HG02623 (cell line): ENCODE measurements around the gene TNFSF15.

Experiments used
- ATAC-seq: cut with Tn5 transposase; IDR thresholded peaks from one replicate; pipeline ENCODE4 v1.9.1; 2021; ENCODE audit warnings: moderate library complexity; ENCODE audit not compliant: unreplicated experiment

TNFSF15 gene

GRCh38 chr9:114825126-114825795 lies 19.4 kb upstream of the TNFSF15 start:
- no peak for ATAC-seq

DNA sequence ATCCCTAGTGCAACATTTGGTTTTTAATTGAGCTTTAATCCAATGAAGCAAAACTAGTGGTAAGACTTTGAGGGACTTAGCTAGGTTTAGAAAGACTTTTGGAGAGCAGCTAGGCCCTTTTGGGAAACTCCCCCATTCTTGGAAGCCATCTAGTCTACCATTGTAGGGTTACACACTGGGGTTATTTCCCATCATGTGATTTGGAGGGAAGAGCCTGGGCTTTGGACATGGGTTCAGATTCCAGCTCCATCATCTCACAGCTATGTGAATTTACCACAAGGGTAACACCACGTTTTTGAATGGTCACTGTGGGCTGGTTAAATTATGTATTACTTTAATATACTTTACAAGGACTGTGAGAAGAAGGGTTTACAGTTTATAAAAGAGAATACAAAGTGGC lies 18.3 kb upstream of the TNFSF15 start:
- ATAC-seq = no peak

DNA sequence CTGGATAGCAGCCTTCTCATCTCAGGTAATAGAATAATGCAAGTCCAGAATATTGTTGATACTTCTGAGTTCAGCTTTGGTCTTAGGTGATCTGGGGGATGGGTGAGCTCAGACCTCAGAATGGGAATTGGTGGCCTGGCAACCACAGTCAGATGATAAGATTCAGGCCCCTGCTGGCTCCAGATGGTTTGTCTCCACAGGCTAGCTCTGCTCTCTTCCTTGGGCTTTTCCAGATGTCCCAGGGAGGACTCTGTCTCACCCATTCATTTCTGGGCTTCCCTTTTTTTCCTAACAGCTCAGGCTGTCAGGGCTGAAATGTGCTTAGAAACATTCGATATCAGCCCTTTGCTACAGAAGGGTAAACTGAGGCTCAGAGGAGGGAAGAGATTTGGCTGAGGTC lies 17.6 kb upstream of the TNFSF15 start:
- ATAC-seq = no peak

- no peak for ATAC-seq
Observed at GRCh38 chr9:114822708-114823107, 16.9 kb upstream of the TNFSF15 start.

- no peak for ATAC-seq
Observed at GRCh38 chr9:114820776-114821501, 15.1 kb upstream of the TNFSF15 start.

DNA sequence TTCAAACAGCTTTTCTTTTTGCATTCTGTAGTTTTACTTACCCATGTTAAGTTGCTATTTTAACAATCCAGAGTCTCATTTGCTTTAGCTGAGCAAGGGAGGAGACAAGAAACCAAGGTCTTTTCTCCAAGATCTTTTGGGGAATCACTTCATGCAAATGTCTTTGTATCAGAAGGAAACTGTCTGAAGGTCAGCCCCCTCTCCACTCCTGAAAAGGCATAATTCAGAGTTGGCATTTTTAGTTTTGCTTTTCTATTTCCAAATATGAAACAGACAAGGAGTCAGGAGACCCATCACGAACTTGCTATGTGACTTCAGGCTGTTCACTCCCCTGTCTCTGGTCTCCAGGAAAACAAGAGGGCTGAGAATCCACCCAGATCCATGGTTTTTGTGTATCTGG lies 12.3 kb upstream of the TNFSF15 start:
- no peak for ATAC-seq

GRCh38 chr9:114813717-114814418 lies 8.0 kb upstream of the TNFSF15 start:
- ATAC-seq = no peak

DNA sequence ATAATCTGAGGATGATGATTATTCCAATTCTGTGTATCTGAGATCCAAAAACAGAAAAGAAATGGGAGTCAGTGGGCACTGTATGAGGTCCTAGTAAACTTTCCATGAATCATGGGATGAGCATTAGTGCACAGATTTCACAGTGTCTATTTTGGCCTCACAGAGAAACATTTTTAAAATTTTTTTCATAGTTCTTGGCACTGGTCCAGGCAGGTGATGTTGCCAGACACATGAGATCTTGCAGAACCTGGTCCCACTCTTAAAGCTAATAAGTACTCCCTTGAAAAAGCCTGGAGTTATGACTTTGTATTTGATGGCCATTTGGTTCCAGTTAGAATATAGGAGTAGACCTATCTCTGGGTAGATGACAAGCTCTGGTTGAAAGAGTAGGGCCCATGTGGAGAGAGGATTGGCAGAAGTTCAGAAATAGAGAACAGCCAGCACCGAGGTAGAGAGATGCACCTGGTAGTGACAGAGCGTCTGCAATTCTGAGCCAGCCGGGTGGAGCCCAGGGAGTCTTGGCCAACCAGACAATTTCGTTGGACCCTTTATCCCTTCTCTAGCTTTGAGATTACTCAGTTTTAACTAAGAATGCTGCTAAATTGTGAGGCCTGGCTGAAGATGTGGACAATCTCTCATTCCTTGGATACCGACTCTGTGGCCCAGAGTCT lies 6.3 kb upstream of the TNFSF15 start:
- no peak for ATAC-seq

DNA sequence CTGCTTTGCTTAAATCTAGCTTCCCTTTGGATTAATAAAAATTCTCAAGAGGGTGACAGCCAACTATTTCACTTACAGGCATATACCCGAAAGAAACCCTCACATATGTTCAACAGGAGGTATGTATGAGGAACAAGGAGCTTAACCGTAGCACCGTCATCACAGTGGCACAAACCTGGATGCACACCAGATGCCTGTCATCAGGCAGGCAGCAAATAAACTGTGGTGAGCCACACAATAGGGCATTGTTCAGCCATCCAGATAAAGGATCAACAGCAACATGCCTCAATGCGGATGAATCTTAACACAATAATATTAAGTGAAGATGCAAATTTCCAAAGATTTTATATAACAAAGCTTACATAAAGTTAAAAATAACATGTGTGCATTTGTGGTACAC lies 5.5 kb upstream of the TNFSF15 start:
- no peak for ATAC-seq

DNA sequence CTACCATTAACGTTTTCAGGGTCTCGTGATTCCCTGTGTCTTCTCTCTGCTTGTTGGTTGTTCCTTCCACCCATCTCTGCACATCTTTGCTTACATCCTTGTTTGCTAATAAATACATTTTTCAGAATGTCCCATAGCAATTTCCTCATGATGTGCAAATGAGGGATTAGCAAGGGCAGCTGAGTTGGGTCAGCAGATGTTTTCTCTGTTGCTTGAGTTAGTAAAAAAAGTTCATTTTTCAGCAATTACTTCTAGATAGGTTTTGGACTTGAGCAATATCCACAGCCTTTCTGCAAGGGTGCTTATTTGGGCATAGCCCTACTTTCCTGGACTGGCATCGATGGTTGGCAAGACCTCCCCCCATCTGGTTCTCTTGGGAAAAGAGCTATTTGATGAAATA lies 4.8 kb upstream of the TNFSF15 start:
- no peak for ATAC-seq

DNA sequence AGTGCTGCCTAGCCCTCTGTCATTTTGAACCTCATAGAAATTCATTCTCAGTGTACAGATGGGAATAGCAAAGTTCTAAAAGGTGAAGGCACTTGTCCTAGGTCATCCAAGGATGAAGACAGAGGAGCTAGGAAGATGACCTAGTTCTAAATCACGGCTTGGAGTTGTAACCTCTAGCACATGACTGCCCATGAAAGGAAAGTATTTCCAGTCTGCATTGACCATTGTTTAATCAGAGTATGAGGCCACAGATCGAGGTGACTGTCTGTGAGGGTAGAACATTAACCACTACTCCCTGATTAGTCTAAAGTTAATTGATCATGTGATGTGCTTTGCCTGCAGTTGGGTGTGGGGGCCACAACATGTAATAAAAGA lies 674 bp upstream of the TNFSF15 start:
- ATAC-seq = peak; percentile 15

GRCh38 chr9:114804505-114804904 lies 1.3 kb downstream of the TNFSF15 start:
- ATAC-seq = no peak

- ATAC-seq = no peak
Observed at GRCh38 chr9:114803479-114804265, 2.2 kb downstream of the TNFSF15 start.

DNA sequence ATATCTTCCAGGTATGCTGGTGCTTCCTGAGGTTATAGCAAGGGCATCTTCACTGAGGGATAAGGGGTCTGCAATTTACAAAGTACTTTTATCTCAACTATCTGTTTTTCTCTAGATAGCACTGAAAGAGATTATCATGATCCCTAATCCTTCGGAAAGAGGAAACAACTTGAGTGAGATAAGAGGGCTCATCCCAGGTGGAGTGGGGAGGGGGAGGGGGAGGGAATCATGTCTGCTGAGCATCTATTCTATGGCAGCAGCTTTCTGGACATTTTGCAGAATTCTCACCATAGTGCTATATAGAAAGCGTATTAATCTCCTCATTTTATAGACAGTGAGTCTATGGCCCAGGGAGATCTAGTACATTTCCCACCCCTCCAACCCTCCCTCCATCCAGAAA lies 5.9 kb downstream of the TNFSF15 start:
- no peak for ATAC-seq

- ATAC-seq = no peak
Observed at GRCh38 chr9:114799441-114799840, 6.4 kb downstream of the TNFSF15 start.

DNA sequence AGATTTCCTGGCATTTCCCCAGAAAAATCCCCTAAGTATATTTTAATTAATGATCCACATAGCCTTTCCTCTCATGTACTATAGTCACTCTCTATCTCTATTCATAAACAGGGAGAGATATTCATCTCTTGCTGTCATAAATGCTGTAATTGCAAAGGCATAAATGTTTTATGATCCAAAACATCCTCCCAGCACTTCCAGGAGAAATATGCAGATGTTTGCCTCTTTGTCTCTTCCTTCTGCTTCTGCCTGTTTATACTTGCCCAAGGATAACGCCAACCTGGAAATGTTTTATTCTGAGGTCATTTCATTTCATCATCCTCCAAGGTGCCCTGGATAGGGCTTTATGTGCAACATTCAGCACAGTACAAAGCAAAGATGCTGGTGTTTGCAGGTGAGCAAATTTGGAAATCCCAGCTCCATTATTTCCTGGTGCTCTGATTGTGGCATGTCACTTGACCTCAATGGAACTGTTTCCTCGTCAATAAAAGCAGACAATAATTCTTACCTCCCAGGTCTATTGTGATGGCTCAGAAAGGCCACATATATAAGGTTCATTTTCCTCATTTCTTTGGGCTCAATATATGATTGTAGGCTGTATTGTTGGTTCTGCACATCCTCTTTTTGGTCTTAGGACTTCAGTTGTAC lies 6.9 kb downstream of the TNFSF15 start:
- no peak for ATAC-seq

- ATAC-seq = no peak
Observed at GRCh38 chr9:114798101-114798500, 7.7 kb downstream of the TNFSF15 start.

GRCh38 chr9:114792396-114792795 lies 13.4 kb downstream of the TNFSF15 start:
- no peak for ATAC-seq

GRCh38 chr9:114791736-114792135 lies 14.1 kb downstream of the TNFSF15 start:
- ATAC-seq = no peak

DNA sequence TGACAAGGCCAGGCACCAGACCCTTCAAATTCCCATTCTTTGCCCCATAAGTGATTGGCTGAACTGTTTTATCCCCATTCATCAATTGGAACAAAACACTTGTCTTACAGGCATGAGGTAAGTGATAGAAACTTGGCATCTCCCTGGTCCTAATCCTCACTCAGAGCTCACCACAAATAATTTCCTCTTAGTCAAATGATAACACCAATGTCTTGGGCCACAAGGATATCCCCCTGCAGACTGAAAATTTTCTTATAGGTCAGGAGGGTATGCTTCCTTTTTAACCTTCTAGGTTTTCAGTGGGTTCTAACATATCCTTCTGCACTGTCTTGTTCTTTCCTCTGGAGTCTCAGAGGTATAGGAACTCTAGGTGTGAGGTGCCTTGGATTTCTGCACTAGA lies 14.5 kb downstream of the TNFSF15 start:
- no peak for ATAC-seq
